Neuron (in vitro differentiated cells): ENCODE data around the gene GGCX.
A peak's percentile ranks its signal among the peaks of the same experiment; 100 is the strongest.

Experiments
- H2AFZ ChIP-seq: one replicate; pipeline ENCODE4 v1.6.1; 2013; ENCODE audit warnings: low read depth, mild to moderate bottlenecking, inconsistent platforms, low read length, moderate library complexity
- H3K27me3 ChIP-seq: one replicate; pipeline ENCODE4 v1.6.1; 2013; ENCODE audit warnings: low read length; ENCODE audit not compliant: insufficient read depth
- H3K36me3 ChIP-seq: one replicate; pipeline ENCODE4 v1.6.1; 2013; ENCODE audit warnings: low read length; ENCODE audit not compliant: insufficient read depth
- H3K4me1 ChIP-seq: one replicate; pipeline ENCODE4 v1.6.1; 2013; ENCODE audit warnings: low read length; ENCODE audit not compliant: insufficient read depth
- H3K4me3 ChIP-seq: 2 replicates; pipeline ENCODE4 v1.5.1; 2013; ENCODE audit warnings: mild to moderate bottlenecking, low read length, moderate library complexity
- H3K9me3 ChIP-seq: one replicate; pipeline ENCODE4 v1.6.1; 2013; ENCODE audit warnings: low read length

Gene GGCX

DNA sequence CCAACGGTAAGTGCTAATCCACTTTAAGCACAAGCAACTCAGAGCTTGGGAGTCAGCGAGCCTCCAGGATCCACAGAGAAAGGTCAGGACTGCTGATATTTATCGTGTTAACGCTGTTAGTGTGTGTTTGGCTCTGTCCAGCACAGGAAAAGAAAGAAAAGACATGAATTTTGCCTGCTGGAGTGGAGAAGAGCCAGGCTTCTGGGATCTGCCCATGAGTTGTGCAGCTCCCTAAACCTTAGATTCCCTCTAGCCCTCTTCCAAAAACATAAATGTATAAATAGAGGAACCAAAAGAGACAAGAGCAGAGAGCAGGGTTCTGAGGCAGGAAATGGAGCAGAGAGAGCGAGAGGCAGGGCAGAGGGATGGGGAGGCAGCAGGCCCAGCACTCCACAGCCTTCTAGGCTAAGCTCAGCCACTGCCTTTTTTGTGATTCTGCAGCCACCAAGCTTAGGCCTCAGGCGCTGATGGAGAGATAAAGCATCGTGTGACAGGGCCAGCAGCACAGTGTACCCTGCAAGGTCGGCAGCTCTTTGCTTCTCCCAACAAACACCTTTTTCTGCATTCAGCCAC, 36.9 kb downstream of the GGCX start:
- Histone ChIP-seq H3K27me3 (no peaks in the 10 kb centered on the region), H3K4me1 (peaks cover 11% of the 10 kb centered on the region), H2AFZ (peak overlapping the region; percentile 58), H3K36me3 (no peaks in the 10 kb centered on the region), H3K9me3 (peaks cover 3% of the 10 kb centered on the region), H3K4me3 (no peak overlapping the region)

DNA sequence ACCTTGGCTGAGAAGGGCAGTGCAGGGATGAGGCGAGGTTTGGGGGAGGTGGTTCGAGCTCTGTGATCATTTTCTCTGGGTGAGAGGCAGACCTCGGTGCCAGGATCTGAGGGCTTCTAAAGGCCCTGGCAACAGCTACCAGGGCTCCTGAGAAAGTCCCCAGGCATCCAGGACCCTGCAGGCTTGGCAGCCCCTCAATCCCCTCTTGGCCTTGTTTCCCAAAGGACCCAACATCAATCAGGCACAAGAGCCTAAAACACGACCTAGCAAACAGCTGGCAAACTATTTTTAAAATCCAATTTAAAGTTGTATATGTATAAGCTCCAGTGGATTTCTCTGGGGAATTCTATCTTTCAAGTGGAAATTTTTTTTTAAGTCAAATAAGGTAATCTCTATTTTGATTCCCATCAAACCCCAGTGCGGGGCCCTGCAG, 37.4 kb downstream of the GGCX start:
- H3K27me3 ChIP-seq: no peaks in the 10 kb centered on the region
- H2AFZ ChIP-seq: peak overlapping the region; percentile 58
- no peaks in the 10 kb centered on the region for H3K9me3 ChIP-seq
- peaks cover 11% of the 10 kb centered on the region for H3K4me1 ChIP-seq
- no peaks in the 10 kb centered on the region for H3K36me3 ChIP-seq
- H3K4me3 ChIP-seq: no peak overlapping the region

DNA sequence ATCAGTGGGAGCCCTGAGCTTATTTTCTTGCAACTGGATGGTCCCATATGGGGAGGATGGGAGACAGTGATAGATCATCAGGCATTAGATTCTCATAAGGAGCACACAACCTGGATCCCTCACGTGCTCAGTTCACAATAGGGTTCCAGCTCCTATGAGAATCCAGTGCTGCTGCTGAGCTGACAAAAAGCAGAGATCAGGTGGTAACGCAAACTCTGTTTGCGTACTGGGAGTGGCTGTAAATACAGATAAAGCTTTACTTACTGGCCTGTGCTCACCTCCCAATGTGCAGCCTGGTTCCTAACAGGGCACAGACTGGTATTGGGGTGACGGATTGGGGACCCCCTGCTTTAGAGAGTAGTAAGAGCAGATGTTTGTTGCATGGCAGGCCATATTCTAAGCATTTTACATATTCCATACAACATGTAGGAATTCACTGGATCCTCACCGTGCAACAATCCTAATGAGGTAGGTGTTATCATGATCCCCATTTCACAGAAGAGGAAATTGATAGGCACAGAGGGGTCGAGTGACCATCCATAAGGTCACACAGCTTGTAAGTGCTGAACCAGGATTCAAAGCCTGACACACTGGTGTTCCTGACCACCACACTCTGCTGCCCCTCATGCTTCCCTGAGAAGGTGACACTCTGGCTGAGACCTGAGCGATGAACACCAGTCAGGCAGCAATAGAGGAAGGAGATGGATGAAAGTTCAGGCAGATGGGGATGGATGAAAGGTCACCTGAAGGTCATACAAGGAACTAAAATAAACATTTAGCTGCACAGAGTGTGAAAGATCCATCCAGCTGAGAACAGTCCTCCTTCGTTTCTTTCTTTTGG, 38.0 kb downstream of the GGCX start:
- Histone ChIP-seq H3K27me3 (no peaks in the 10 kb centered on the region), H3K36me3 (no peaks in the 10 kb centered on the region), H3K4me3 (no peak overlapping the region), H3K4me1 (peaks cover 11% of the 10 kb centered on the region), H2AFZ (no peak overlapping the region), H3K9me3 (no peaks in the 10 kb centered on the region)

DNA sequence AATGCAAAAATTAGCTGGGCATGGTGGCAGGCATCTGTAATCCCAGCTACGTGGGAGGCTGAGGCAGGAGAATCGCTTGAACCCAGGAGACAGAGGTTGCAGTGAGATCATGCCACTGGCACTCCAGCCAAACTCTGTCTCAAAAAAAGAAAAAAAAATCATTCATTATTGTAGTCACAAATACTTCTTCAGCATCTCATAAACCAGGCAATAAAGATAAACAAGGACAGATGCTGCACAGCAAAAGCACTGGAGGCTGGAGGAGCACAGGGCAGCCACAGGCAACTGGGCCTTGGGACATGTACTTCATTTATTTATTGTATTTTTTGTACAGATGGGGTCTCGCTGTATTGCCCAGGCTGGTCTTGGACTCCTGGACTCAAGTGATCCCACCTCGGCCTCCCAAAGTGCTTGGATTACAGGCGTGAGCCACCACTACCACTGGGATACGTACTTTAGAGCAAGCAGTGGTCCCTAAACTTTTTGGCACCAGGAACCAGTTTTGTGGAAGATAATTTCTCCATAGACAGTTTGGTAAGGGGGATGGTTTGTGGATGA, 39.1 kb downstream of the GGCX start:
- no peak overlapping the region for H3K4me3 ChIP-seq
- no peaks in the 10 kb centered on the region for H3K9me3 ChIP-seq
- H3K4me1 ChIP-seq: peaks cover 11% of the 10 kb centered on the region
- no peaks in the 10 kb centered on the region for H3K27me3 ChIP-seq
- no peak overlapping the region for H2AFZ ChIP-seq
- H3K36me3 ChIP-seq: no peaks in the 10 kb centered on the region

DNA sequence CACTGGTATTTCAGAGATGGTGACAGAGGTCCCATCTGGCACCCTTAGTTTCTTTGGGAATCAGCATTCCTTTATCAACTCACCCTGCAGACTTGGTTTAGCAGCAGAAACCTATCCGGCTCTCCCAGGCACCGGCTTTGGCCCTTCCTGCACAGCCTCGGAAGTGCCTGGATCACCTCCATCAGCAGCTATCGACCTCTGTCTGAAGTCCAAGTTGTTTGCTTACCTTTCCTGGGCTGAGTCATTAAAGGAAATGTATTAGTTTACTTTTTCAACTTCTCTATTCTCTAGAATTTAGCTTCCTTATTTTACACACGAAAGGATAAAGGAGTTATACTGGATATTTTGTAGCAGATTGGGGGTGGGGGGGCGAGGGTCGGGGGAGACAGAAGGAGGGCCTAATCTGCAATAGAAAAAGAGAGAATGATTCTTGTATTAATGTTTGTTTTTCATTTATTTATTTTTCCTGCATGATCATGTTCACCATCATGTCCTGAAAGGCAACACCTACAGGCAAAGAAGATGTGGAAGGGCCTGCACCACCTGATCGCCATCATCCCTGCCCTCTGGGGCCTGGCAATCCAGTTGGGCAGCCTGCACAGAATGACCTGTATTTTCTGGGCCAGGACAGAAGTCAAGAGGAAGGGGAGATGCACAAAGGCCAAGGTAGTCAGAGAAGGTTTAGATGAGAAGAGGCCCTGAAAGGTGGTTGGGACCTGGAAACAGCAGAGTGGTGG, 44.5 kb downstream of the GGCX start:
- Histone ChIP-seq H3K4me3 (no peak overlapping the region), H3K36me3 (no peaks in the 10 kb centered on the region), H3K4me1 (no peaks in the 10 kb centered on the region), H3K27me3 (no peaks in the 10 kb centered on the region), H3K9me3 (no peaks in the 10 kb centered on the region), H2AFZ (no peak overlapping the region)

DNA sequence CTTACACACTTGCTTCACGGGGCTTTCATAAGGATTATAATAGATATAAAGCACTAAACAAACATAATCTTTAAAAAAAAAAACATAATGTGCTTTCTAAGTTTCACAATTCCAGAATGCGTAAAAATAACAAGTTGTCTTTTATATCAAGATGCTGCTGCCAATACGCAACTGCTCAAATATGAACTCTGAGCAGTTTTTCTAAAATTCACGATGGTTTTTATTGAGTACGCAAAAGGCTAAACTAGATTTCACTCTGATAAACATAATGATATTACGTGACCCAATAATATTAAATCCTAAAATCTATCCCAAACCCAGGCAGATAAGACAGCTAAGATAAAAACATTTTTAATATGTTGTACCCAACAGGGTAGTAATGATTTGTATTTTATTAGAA, 47.0 kb downstream of the GGCX start:
- no peaks in the 10 kb centered on the region for H3K9me3 ChIP-seq
- H3K4me1 ChIP-seq: no peaks in the 10 kb centered on the region
- H2AFZ ChIP-seq: no peak overlapping the region
- H3K36me3 ChIP-seq: no peaks in the 10 kb centered on the region
- no peak overlapping the region for H3K4me3 ChIP-seq
- H3K27me3 ChIP-seq: no peaks in the 10 kb centered on the region

DNA sequence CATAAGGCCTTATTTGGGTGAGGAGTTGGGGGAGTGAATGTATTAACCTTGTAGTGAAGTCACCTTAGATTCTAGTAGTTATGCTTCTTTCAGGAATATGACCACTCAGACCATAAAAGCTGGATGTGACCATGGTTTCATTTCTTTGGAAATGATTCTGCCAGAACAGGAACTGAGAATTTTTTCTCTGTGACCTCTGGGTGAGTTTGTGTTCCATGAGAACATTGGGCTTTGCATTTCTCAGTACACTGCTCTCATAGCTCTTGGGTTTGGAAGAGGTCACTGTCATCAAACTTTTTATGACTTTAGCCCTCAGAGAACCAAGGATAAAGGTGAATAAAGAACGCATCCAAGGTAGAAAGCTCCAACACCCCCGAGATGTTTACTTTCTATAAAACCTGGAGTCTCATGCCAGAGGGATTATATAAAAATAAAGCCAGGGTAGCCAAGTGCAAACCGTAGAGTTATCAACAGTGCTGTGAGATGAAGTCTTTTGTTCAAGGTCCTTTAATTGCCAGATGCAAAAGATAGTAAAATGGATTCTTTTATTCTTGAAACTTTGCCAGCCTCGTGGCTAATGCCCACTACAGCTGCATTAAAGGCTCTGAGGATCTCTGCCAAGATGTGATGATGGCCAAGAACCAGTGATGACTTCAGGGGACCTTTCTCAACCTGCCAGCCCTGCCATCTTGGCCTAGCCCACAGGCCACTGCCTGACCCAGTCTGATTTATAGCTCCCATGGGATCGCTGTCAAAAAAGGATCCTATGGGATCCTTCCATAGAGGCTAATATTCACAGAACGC, 50.1 kb downstream of the GGCX start:
- no peaks in the 10 kb centered on the region for H3K27me3 ChIP-seq
- no peak overlapping the region for H2AFZ ChIP-seq
- H3K9me3 ChIP-seq: no peaks in the 10 kb centered on the region
- H3K36me3 ChIP-seq: no peaks in the 10 kb centered on the region
- no peak overlapping the region for H3K4me3 ChIP-seq
- no peaks in the 10 kb centered on the region for H3K4me1 ChIP-seq

DNA sequence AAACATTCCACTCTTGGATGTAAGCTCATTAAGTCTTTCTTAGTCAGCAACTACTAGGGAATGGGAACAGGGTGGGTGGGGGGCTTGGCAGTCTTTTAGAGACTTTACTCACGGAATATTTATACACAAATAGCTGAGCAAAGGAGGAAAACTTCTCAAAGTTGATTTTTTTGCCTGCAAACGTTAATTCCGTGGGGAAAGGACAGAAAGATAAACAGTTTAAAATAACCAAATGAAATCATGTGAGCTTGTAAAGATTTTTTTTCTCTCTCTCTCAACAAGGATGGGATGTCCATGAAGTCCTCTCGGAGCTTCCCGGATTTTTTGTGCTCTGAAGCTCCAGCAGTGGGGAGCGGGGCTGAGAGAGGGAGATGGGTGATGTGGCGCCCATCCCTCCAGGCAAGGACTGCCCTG, 54.5 kb downstream of the GGCX start:
- no peaks in the 10 kb centered on the region for H3K4me1 ChIP-seq
- H3K36me3 ChIP-seq: no peaks in the 10 kb centered on the region
- H3K9me3 ChIP-seq: no peaks in the 10 kb centered on the region
- H3K27me3 ChIP-seq: peaks cover 5% of the 10 kb centered on the region
- H3K4me3 ChIP-seq: no peak overlapping the region
- no peak overlapping the region for H2AFZ ChIP-seq

DNA sequence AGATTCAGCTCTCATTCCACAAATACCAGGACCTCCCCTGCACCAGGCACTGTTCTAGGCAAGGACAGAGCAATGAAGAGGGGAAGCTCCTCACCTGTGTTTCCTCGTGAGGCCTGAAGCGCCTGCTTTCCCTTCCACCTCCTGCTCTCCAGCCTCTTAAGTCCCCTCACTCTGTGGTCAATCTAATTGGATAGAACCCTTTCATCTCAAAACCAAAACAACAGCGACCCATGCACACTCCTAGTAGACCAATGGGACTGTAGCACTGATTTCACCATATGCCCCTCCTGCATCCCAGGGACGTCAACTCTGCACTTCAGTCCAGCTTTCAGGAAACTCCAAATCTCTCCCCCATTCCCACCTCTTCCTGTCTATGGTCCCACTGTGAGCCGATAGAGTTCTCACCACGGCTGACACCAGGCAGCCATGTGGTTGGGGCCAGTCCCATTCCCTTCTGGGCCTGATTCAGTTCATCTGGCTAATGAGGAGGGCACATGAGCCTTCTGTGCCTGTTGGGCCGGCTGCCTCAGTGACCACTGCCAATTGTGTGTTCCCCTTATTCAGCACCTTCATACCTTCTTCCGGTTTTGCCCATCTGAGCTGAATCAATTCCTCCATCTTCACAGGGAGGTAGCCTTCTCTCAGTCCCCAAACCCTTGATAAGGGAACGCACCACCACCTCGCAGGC, 55.6 kb downstream of the GGCX start:
- Histone ChIP-seq H3K9me3 (no peaks in the 10 kb centered on the region), H2AFZ (no peak overlapping the region), H3K36me3 (no peaks in the 10 kb centered on the region), H3K4me3 (no peak overlapping the region), H3K4me1 (no peaks in the 10 kb centered on the region), H3K27me3 (peaks cover 5% of the 10 kb centered on the region)

DNA sequence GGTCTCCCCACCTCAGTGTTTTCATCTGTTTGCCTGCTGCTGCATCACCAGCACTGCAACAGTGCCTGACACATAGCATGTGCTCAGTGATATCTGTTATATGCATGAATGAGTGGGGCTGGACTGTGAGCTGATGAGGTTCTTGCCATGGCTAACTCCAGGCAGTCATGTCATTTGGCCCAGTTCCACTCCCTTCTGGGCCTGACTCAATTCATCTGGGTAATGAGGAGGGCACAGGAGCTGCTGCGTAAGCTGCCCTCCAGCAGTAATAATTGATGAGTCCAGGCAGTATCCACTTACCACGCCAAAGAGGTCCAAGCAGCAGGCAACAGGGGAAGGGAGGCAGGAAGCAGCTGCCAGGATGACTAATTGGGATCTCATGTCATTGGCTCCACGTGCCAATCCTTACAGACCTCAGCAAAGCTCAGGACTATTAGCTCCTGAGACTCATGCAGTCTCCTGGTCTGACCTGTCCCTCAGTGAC, 56.5 kb downstream of the GGCX start:
- H3K9me3 ChIP-seq: no peaks in the 10 kb centered on the region
- peaks cover 5% of the 10 kb centered on the region for H3K27me3 ChIP-seq
- no peaks in the 10 kb centered on the region for H3K36me3 ChIP-seq
- H2AFZ ChIP-seq: no peak overlapping the region
- H3K4me1 ChIP-seq: no peaks in the 10 kb centered on the region
- no peak overlapping the region for H3K4me3 ChIP-seq

DNA sequence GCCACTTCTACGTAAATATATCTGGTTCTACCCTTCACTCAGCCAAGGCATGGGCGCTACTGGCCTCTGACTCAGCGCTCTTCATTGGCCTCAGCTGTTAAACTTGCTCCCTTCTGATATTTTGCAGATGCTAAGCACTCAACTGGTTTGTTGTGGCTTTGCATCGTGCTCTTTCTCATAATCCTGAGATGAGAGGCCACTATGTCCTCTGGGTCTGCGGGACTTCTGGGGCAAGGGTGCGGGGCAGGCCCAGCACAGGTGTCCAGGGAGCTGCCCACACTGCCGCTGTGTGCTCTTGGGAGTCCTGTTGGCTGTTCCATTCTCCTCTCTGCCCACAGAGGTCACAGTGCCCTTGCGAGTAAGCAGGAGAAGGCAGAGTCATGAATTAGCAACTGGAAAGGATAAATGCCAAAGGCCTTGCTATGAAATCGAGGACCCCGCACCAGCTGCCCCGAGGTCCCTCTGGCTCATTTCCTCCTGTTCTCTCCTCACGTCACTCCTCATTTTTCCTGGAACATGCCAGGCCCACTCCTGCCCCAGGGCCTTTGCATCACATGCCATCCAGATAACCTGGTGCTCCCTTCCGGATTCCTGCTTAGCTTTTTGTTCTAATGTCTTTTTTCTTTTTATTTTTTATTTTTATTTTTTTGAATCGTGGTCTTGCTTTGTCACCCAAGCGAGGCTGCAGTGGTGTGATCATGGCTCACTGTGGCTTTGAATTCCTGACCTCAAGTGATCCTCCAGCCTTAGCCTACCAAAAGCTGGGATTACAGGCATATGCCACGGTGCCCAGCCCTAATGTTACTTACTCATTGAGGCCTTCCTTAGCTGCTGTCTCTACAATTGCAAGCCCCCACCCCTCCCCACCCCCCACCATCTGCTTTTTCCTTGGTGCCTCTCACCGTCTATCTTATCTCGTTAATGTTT, 57.2 kb downstream of the GGCX start:
- peaks cover 5% of the 10 kb centered on the region for H3K27me3 ChIP-seq
- no peak overlapping the region for H3K4me3 ChIP-seq
- H2AFZ ChIP-seq: no peak overlapping the region
- H3K9me3 ChIP-seq: no peaks in the 10 kb centered on the region
- no peaks in the 10 kb centered on the region for H3K4me1 ChIP-seq
- H3K36me3 ChIP-seq: no peaks in the 10 kb centered on the region
